ENCODE measurements around the gene ZNF383.

GRCh38 chr19:37227996-37228395 is 10.0 kb downstream of the ZNF383 start:
- TF ChIP-seq CTCF (tag by site-specific recombination; IDR thresholded peaks at IDR 0.05) (no peak), SALL2 (tag by site-specific recombination; IDR thresholded peaks at IDR 0.05; ENCODE audit: borderline replicate concordance) (no peak), ZNF169 (tag by site-specific recombination; IDR thresholded peaks at IDR 0.05) (no peak), KLF8 (tag by site-specific recombination; IDR thresholded peaks at IDR 0.05) (no peak), ZFP37 (tag by site-specific recombination; IDR thresholded peaks at IDR 0.05) (no peak), ZNF677 (tag by site-specific recombination; IDR thresholded peaks at IDR 0.05) (no peak), ZNF280C (tag by site-specific recombination; IDR thresholded peaks at IDR 0.05) (no peak), ZNF416 (tag by site-specific recombination; IDR thresholded peaks at IDR 0.05) (no peak), TRIM28 (IDR thresholded peaks at IDR 0.05; ENCODE audit: borderline replicate concordance, low read length) (no peak), ZNF148 (tag by site-specific recombination; IDR thresholded peaks at IDR 0.05; ENCODE audit: borderline replicate concordance) (no peak), ZNF692 (tag by site-specific recombination; IDR thresholded peaks at IDR 0.05) (no peak), ZBTB7A (tag by site-specific recombination; IDR thresholded peaks at IDR 0.05; ENCODE audit: low read depth) (no peak), TCF7L2 (IDR thresholded peaks at IDR 0.05; ENCODE audit: borderline replicate concordance, low read depth, low read length) (no peak)
- TF ChIP-seq, protein P1, sequence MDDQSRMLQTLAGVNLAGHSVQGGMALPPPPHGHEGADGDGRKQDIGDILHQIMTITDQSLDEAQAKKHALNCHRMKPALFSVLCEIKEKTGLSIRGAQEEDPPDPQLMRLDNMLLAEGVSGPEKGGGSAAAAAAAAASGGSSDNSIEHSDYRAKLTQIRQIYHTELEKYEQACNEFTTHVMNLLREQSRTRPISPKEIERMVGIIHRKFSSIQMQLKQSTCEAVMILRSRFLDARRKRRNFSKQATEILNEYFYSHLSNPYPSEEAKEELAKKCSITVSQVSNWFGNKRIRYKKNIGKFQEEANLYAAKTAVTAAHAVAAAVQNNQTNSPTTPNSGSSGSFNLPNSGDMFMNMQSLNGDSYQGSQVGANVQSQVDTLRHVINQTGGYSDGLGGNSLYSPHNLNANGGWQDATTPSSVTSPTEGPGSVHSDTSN (CRISPR knock-in tag; IDR thresholded peaks at IDR 0.05) = no peak
